GM18951 (cell line): ENCODE results near the gene CYTH1.

Source experiments
- POLR2A ChIP-seq: IDR thresholded peaks from 4 replicates; pipeline ENCODE4 v1.6.1; 2011; ENCODE audit warnings: mild to moderate bottlenecking; ENCODE audit not compliant: insufficient read length, insufficient read depth; ENCODE audit errors: extremely low read depth
- in situ Hi-C: fragments of 300-500 bp; cut with MboI; formaldehyde crosslinking; loops from one replicate; pipeline ENCODE4 v1.12.0; 2022; ENCODE audit warnings: low sequenced_read_pairs, mixed read lengths, inconsistent platforms; ENCODE audit not compliant: unreplicated experiment

CYTH1 gene

DNA sequence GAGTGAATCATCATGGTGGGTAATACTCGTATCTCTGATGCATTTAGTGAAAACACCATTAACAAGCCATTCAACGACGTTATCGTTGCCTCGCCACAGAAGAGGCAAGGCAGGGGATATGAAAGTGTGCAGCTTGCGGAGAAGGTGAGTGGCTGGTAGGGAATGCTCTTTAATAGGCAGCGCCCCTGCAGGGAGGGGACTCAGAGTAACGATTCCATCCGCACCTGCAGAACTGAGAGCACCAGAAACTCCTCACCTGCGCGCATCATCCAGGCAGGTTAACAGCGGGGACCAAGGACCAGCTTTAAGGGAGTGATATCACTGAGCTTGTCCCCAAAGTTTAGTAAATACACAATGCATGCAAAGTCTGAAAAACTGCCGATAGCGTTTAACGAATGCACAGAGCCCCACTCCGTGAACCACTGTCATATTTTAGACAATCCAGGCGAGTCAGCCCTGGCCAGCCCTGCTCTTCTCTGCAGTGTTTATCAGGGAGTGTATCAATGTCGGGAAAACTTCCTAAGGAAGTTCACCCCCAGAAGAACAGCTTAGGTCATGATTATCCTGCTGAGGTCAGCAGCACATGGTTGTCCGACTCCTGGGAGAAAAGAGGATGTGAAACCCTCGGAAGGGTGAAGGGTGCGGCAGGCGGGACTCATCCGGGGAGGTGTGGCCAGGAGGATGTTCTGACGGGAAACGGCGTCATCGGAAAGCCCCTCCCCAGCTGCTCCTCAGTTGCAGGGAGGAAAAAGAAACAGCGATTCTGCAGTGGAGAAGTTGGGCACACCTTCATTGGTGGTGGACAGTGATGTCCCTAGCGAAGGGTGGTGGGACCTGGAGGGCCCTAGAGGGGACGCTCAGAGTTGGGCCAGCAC is 136.4 kb downstream of the CYTH1 start:
- in situ Hi-C loops = no loop called here
- peak; percentile 41 for TF ChIP-seq POLR2A

DNA sequence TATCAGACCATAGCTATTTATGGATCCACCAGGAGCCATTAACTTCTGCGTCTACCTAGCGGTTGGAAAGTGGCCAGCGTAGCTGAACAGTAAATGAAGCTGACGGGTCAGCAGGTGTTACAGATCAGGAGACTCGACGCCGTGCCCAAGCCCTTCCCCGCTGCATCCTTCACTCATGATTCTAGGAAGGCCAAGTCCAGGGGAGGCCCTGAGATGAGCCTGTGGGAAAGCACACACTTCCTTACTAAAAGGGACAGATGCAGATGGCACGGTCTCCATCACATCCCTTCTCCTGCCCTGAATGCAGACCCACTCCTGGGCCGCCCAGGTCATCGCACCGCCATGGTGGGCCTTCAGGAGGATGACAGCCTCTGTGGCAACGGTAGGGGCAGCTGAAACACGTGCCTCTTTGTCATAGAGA is 137.1 kb downstream of the CYTH1 start:
- TF ChIP-seq POLR2A = no peak
- in situ Hi-C loops = no loop called here

DNA sequence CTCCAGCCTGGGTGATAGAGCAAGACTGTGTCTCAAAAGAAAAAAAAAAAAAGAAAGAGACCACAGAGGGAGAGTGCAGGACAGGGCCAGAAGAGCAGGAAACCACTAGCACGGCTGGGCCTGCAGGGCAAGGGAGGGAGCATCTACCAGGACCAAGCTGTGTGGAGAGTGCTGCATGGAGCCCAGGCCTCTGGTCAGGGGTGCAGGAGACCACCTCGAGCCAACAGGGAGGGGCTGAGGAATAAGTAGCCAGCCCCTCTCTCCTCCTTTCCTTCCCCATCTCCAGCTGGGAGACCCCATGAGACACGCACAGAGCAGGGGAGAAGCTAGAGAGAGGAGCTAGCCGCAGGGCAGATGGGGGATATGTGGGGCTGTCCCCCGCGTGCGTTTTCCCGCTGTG is 137.8 kb downstream of the CYTH1 start:
- TF ChIP-seq POLR2A = no peak
- in situ Hi-C loops = no loop called here

DNA sequence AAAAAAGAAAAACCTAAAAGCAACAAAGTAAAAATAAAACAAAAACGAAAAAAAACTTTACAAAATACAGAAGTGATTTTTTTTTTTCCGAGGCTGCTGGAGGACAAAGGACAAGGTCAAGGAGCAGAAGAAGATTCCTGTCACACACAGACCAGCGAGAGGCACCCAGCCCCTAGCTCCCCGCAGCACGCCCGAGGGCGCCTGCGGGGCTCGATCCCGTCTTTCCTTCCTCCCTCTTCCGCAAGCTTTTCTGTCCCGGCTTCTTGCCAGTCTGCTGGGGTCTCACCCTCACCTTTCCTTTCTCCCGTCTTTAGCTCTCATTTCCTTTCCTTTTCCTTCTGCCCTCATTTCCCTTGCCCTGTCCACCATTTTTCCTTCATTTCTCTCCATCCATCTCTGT is 138.7 kb downstream of the CYTH1 start:
- TF ChIP-seq POLR2A = no peak
- in situ Hi-C loops = no loop called here

DNA sequence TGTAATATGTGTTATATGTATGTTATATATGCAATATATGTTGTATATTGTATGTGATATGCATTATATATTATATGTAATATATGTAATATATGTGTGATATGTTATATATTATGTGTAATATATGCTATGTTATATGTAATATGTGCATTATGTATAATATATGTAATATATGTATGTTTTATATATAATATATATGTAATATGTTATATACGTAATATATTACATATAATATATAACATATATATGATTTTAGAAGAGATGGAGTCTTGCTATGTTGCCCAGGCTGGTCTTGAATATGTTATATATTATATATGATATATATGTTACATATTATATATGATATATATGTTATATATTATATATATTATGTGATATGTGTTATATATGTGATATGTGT is 139.4 kb downstream of the CYTH1 start:
- in situ Hi-C loops = no loop called here
- TF ChIP-seq POLR2A = no peak

DNA sequence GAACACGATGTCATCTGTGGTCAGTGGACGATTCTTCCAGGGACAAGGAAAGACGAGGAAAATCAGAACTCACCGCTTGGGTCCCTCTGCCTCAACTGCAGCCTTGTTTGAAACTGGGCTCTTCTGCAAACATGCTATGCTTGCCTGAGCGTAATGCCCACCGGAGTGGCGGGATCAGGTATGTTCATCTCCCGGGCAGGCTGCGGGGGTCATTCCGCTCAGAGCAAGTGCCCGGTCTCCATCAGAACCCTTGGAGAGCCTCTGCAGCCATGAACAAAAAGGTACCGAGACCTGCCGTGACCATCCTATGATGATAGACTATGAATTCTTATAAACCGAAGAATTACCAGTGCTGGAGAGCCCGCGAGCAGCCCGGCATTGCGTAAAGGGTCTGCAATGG is 140.4 kb downstream of the CYTH1 start:
- in situ Hi-C loops = no loop called here
- TF ChIP-seq POLR2A = no peak

DNA sequence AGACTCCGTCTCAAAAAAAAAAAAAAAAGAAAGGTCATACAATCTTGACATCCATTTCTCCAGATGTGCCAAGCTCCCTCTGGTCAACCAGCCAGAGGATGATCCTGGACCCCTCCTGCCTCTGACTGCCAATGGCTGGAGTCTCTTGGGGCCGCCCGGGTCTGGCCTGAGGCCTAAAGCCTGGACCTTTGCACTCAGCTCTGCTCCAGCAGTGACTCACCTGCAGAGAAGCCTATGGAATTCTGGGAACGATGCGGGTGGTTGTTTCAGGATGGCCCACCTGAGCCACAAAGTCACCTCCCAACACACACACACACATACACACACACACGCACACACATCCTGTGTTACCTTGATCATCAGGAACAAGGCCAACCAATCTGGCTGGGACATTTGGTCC is 140.8 kb downstream of the CYTH1 start:
- TF ChIP-seq POLR2A = no peak

DNA sequence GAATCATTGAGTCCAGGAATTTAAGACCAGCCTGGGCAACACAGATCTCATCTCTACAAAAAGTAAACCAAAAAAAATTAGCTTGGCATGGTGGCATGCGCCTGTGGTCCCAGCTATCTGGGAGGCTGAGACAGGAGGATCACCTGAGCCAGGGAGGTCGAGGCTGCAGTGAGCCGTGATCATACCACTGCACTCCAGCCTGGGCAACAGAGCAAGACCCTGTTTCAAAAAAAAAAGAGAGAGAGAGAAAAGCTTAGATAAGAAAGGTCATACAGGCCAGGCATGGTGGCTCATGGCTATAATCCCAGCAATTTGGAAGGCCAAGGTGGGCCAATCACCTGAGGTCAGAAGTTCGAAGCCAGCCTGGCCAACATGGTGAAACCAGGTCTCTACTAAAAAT is 141.4 kb downstream of the CYTH1 start:
- in situ Hi-C loops = no loop called here
- TF ChIP-seq POLR2A = no peak

More for the DNA sequence above, 140.8 kb downstream of the CYTH1 start:
- in situ Hi-C loops = no loop called here

DNA sequence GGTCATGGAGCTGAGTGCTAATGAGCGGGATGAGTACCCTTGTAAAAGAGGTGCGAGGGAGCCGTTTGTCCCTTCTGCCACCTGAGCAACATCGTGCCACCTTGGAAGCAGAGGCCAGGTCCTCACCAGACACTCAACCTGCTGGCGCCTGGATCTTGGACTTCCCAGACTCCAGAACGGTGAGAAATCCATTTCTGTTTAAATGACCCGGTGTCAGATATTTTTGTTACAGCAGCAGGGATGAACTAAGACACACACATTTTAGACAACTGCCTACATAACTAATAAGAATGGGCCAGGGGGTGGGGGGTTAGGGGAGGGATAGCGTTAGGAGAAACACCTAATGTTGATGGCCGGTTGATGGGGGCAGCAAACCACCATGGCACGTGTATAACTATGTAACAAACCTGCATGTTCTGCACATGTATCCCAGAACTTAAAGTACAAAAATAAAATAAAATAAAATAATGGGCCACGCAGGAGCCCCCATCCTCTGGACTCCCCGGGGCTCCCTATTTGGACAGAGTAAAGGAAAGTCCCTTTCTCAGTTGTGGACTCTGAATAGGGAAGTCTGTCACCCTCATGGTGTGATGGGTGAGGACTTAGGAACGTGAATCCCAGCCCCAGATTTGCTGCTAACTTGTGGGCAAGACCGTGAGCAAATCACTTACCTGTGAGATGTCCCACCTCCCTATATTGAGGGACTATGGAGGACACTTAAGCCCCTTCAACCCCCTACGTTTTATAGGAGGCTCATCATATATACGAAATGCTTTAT is 144.2 kb downstream of the CYTH1 start:
- in situ Hi-C loops = no loop called here

DNA sequence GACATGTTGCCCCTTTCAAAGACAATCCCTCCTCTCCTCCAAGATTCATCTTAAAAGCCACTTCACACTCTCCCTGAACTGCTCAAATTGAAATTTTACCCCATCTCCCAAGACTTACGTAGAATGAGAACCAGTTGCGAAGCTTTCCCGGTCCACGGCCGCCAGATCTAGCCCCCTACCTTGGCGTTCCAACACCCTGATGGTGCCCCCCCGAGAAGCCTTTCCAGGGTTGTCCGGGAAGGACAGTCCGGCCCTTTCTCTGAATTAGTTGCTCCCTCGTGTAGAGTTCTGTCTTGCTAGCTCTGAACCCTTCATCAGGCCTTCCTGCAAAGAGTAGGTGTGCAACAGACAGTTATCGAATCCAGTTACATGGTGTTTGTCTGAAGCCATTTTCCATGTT is 144.9 kb downstream of the CYTH1 start:
- TF ChIP-seq POLR2A = no peak

More for the DNA sequence above, 144.2 kb downstream of the CYTH1 start:
- no peak for TF ChIP-seq POLR2A

DNA sequence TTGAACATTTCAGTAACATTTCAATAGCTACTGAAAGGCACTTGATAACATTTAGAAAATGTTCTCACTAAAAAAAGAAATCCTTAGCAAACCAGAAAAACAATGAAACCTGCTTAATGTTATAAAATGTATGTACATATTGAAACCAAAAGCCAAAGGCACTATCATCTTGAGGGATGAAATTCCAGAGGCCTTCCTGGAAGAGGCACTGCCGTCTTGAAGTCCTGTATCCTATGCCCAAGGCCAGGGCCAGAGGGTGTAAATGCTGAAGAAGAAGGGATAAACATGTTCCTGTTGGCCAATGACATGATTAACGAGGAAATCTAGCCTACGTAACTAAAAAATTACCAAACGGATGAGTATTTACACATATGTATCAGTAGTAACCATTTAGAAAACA is 147.9 kb downstream of the CYTH1 start:
- no peak for TF ChIP-seq POLR2A
- in situ Hi-C loops = no loop called here

More for the DNA sequence above, 144.9 kb downstream of the CYTH1 start:
- in situ Hi-C loops = no loop called here

DNA sequence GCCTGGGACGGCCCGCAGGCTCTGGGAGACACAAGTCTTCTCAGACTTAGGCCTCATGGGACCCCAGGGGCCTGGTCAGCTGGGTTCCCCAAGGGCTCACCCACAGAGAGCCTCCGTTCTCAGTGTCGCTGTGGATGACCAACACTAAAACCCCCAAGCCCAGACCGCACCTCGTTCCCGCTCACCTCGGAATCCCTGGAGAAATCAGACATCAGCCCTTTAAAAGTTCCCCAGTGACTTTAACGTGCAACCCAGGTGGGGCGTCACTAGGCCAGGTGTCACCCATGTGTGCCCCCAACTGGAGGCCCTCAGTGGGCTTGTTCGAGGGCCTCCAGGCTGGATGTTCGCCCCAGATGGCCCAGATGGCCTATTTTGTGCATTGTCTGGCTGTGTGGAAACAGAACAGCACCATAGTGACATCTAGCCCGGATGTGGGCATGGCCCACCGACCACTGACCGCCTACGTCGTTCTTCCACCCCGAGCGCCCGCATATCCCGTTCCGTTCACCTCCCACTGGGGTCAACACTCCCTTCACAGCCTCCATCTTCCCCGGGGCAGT is 152.6 kb downstream of the CYTH1 start:
- TF ChIP-seq POLR2A = no peak
- in situ Hi-C loops = no loop called here
